GM12872 (cell line): Measurements from ENCODE around the gene KIF4A.

ENCODE experiments used
- CTCF ChIP-seq: IDR thresholded peaks from 3 replicates; pipeline ENCODE4 v1.5.1; 2011; ENCODE audit warnings: low read depth, mild to moderate bottlenecking, low read length, moderate library complexity; ENCODE audit not compliant: insufficient read depth

The KIF4A gene

GRCh38 chrX:70437921-70438665 is 148.2 kb downstream of the KIF4A start:
- no peak for TF ChIP-seq CTCF

- no peak for TF ChIP-seq CTCF
Observed at GRCh38 chrX:70439016-70439415, 149.1 kb downstream of the KIF4A start.

- TF ChIP-seq CTCF: no peak
Observed at GRCh38 chrX:70442224-70442623, 152.3 kb downstream of the KIF4A start.

- no peak for TF ChIP-seq CTCF
Observed at GRCh38 chrX:70444326-70444945, 154.5 kb downstream of the KIF4A start, which contains the start of gene DLG3. Gene DLG3, plus strand, starts transcription at chrX:70444835. Its CDS starts 367 bp downstream, at chrX:70445202.

- TF ChIP-seq CTCF: no peak
Observed at GRCh38 chrX:70444946-70445656, 155.2 kb downstream of the KIF4A start.

- TF ChIP-seq CTCF: no peak
Observed at GRCh38 chrX:70445951-70446350, 156.0 kb downstream of the KIF4A start.
